HEK293 (cell line): ENCODE results near the gene SLC16A1.

Experiments
- CTCF ChIA-PET: fragments of 350-600 bp; formaldehyde crosslinking; extraction: SDS; loops from one replicate; lab custom pipeline; 2021; ENCODE audit warnings: antibody characterized with exemption; lab: Yijun Ruan, JAX
- POLR2A ChIA-PET: fragments of 300-600 bp; formaldehyde crosslinking; extraction: SDS; loops from one replicate; lab custom pipeline; 2020; ENCODE audit warnings: antibody characterized with exemption, inconsistent platforms; lab: Yijun Ruan, JAX
- H3K27ac ChIP-seq: fragments of 200-500 bp; sonication (Bioruptor generic); 2 replicates; pipeline ENCODE4 v1.5.1; 2014; ENCODE audit warnings: low read depth, low read length, control low read depth, inconsistent platforms; ENCODE audit errors: extremely low read depth
- H3K36me3 ChIP-seq, 2 experiments: fragments of 200-500 bp in 1 of 2; sonication (Bioruptor generic) in 1 of 2; 1 replicate in 1 of 2; 2 replicates in 1 of 2; pipeline ENCODE4 v1.5.1; 2014 to 2017; ENCODE audit warnings: inconsistent platforms in 2 of 2, low read length in 2 of 2; ENCODE audit not compliant: control insufficient read depth in 2 of 2, insufficient read depth in 1 of 2
- H3K4me1 ChIP-seq: fragments of 200-500 bp; sonication (Bioruptor generic); 2 replicates; pipeline ENCODE4 v1.5.1; 2014; ENCODE audit warnings: mild to moderate bottlenecking, low read length, inconsistent platforms; ENCODE audit not compliant: control insufficient read depth, insufficient read depth
- H3K4me3 ChIP-seq: 2 replicates; pipeline ENCODE4 v1.5.1; 2011; ENCODE audit warnings: low read depth, mild to moderate bottlenecking, control low read depth, low read length, moderate library complexity
- H3K9me3 ChIP-seq: fragments of 200-500 bp; sonication (Bioruptor generic); 2 replicates; pipeline ENCODE4 v1.5.1; 2014; ENCODE audit warnings: low read depth, low read length, inconsistent platforms; ENCODE audit not compliant: control insufficient read depth, insufficient read depth
- TCF7L2 ChIP-seq: IDR thresholded peaks from 2 replicates; pipeline ENCODE4 v1.6.1; 2011; ENCODE audit warnings: low read depth, mild to moderate bottlenecking, inconsistent platforms, low read length, moderate library complexity, borderline replicate concordance
- ZBTB10 ChIP-seq: fragments of 450-650 bp; formaldehyde crosslinking; IDR thresholded peaks from 2 replicates; pipeline ENCODE4 v1.5.1; 2016; ENCODE audit warnings: missing biosample characterization, missing genetic modification characterization
- ZBTB11 ChIP-seq: fragments of 450-650 bp; formaldehyde crosslinking; conservative IDR thresholded peaks from 2 replicates; pipeline ENCODE4 v1.5.1; 2016; ENCODE audit warnings: low read depth, missing biosample characterization, missing genetic modification characterization
- ZNF26 ChIP-seq: fragments of 450-650 bp; formaldehyde crosslinking; IDR thresholded peaks from 2 replicates; pipeline ENCODE4 v1.5.1; 2016; ENCODE audit warnings: missing biosample characterization, missing genetic modification characterization
- ZNF416 ChIP-seq: fragments of 450-650 bp; formaldehyde crosslinking; IDR thresholded peaks from 2 replicates; pipeline ENCODE4 v1.5.1; 2016; ENCODE audit warnings: missing biosample characterization, missing genetic modification characterization
- ZNF426 ChIP-seq: fragments of 450-650 bp; formaldehyde crosslinking; IDR thresholded peaks from 2 replicates; pipeline ENCODE4 v1.5.1; 2017; ENCODE audit warnings: missing biosample characterization, missing genetic modification characterization, mild to moderate bottlenecking, inconsistent platforms, moderate library complexity
- ZNF585B ChIP-seq: fragments of 450-650 bp; formaldehyde crosslinking; IDR thresholded peaks from 2 replicates; pipeline ENCODE4 v1.5.1; 2016; ENCODE audit warnings: missing biosample characterization, missing genetic modification characterization
- ZNF596 ChIP-seq: fragments of 450-650 bp; IDR thresholded peaks from 2 replicates; pipeline ENCODE4 v1.5.0; 2018; ENCODE audit warnings: missing biosample characterization, mild to moderate bottlenecking, missing genetic modification characterization, moderate library complexity
- TF ChIP-seq, protein P1 (sequence below): fragments of 450-650 bp; formaldehyde crosslinking; IDR thresholded peaks from 2 replicates; pipeline ENCODE4 v1.5.1; 2017; ENCODE audit warnings: missing biosample characterization, missing genetic modification characterization
- TF ChIP-seq, protein P2 (sequence below): fragments of 450-650 bp; formaldehyde crosslinking; conservative IDR thresholded peaks from 2 replicates; pipeline ENCODE4 v1.5.1; 2016; ENCODE audit warnings: low read depth, missing biosample characterization, missing genetic modification characterization
- TF ChIP-seq, protein P3 (sequence below): IDR thresholded peaks from 2 replicates; pipeline ENCODE4 v1.6.1; 2011; ENCODE audit warnings: mild to moderate bottlenecking, low read depth, low read length, borderline replicate concordance

SLC16A1 gene

DNA sequence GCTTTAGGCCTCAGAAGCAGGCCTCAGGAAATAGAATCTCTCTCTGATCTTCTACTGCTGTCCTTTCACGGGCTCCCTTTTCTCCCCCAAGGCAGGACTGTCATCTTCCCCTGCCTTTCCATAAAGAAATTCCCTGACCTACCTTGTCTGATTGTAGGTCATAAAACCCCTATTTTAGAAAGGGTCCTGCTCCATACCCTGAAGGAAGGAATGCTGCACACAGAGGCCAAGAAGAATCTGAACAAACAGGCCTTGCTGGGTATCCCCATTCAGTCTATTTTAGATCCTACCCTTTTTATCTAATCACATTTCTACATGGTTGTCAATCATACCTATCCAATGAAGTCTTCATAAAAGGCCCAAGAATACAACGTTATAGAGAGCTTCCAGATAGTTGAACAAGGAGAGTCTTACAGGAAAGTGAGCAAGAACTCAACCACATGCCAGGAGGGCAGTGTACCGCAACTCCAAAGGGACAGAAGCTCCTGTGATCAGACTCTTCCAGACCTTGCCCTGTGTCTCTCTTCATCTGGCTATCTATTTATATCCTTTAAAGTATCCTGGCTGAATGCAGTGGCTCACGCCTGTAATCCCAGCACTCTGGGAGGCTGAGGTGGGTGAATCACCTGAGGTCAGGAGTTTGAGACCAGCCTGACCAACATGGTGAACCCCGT lies 93.1 kb downstream of the SLC16A1 start:
- no peak overlapping the region for H3K27ac ChIP-seq
- no peak for TF ChIP-seq TCF7L2
- TF ChIP-seq ZBTB10 (tag by site-specific recombination) = no peak
- TF ChIP-seq ZBTB11 (tag by site-specific recombination) = no peak
- TF ChIP-seq ZNF416 (tag by site-specific recombination) = no peak
- TF ChIP-seq, protein P1, sequence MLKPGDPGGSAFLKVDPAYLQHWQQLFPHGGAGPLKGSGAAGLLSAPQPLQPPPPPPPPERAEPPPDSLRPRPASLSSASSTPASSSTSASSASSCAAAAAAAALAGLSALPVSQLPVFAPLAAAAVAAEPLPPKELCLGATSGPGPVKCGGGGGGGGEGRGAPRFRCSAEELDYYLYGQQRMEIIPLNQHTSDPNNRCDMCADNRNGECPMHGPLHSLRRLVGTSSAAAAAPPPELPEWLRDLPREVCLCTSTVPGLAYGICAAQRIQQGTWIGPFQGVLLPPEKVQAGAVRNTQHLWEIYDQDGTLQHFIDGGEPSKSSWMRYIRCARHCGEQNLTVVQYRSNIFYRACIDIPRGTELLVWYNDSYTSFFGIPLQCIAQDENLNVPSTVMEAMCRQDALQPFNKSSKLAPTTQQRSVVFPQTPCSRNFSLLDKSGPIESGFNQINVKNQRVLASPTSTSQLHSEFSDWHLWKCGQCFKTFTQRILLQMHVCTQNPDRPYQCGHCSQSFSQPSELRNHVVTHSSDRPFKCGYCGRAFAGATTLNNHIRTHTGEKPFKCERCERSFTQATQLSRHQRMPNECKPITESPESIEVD (tag by site-specific recombination) = no peak
- no peak for TF ChIP-seq ZNF585B (tag by site-specific recombination)
- no peak for TF ChIP-seq ZNF426 (tag by site-specific recombination)
- TF ChIP-seq ZNF596 = no peak
- TF ChIP-seq, protein P2, sequence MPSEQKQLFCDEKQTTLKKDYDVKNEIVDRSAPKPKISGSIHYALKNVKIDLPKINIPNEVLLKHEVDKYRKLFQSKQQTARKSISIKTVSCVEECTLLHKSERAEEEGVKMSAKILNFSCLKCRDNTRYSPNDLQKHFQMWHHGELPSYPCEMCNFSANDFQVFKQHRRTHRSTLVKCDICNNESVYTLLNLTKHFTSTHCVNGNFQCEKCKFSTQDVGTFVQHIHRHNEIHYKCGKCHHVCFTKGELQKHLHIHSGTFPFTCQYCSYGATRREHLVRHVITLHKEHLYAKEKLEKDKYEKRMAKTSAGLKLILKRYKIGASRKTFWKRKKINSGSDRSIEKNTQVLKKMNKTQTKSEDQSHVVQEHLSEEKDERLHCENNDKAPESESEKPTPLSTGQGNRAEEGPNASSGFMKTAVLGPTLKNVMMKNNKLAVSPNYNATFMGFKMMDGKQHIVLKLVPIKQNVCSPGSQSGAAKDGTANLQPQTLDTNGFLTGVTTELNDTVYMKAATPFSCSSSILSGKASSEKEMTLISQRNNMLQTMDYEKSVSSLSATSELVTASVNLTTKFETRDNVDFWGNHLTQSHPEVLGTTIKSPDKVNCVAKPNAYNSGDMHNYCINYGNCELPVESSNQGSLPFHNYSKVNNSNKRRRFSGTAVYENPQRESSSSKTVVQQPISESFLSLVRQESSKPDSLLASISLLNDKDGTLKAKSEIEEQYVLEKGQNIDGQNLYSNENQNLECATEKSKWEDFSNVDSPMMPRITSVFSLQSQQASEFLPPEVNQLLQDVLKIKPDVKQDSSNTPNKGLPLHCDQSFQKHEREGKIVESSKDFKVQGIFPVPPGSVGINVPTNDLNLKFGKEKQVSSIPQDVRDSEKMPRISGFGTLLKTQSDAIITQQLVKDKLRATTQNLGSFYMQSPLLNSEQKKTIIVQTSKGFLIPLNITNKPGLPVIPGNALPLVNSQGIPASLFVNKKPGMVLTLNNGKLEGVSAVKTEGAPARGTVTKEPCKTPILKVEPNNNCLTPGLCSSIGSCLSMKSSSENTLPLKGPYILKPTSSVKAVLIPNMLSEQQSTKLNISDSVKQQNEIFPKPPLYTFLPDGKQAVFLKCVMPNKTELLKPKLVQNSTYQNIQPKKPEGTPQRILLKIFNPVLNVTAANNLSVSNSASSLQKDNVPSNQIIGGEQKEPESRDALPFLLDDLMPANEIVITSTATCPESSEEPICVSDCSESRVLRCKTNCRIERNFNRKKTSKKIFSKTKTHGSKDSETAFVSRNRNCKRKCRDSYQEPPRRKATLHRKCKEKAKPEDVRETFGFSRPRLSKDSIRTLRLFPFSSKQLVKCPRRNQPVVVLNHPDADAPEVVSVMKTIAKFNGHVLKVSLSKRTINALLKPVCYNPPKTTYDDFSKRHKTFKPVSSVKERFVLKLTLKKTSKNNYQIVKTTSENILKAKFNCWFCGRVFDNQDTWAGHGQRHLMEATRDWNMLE = no peak
- TF ChIP-seq, protein P3, sequence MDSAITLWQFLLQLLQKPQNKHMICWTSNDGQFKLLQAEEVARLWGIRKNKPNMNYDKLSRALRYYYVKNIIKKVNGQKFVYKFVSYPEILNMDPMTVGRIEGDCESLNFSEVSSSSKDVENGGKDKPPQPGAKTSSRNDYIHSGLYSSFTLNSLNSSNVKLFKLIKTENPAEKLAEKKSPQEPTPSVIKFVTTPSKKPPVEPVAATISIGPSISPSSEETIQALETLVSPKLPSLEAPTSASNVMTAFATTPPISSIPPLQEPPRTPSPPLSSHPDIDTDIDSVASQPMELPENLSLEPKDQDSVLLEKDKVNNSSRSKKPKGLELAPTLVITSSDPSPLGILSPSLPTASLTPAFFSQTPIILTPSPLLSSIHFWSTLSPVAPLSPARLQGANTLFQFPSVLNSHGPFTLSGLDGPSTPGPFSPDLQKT = no peak
- no peak for TF ChIP-seq ZNF26 (tag by site-specific recombination)
- TF ChIP-seq, all 188 proteins: peak for 0
- no peaks in the 10 kb centered on the region for H3K4me1 ChIP-seq
- no peak overlapping the region for H3K4me3 ChIP-seq
- ChIA-PET POLR2A (no interaction called here), CTCF (interaction anchor here (0.7 to 1.1 kb wide), 2 partner anchors 210 to 333 kb away, joined by 4 to 5 read pairs; partner anchors contain the start of gene LRIG2)
- H3K9me3 ChIP-seq = no peaks in the 10 kb centered on the region
- H3K36me3 ChIP-seq = no peaks in the 10 kb centered on the region; a peak in 1 of 3 replicates
